Tibial nerve (tissue), 4 donors: ENCODE results near the gene GAGE12F. TPM values are rescaled to one million over a fixed set of nuclear protein-coding genes. Genes with fewer than 3 reads are reported as not detected.

Experiments used
- DNase-seq, 2 donors: peaks; one replicate each; pipeline ENCODE4 v3.0.0-alpha.2; 2019; ENCODE audit warnings: low spot score in 2 of 2
- H3K27ac ChIP-seq, 4 donors: fragments of 200-600 bp; sonication (generic) in 3 of 4; one replicate each; pipeline ENCODE4 v1.5.1; 2017 to 2019; ENCODE audit warnings: mild to moderate bottlenecking in 1 of 4
- H3K27me3 ChIP-seq, 2 donors: fragments of 200-600 bp; sonication (generic) in 1 of 2; one replicate each; pipeline versions ENCODE4 v1.5.1 to v1.6.0; 2017 to 2019
- H3K36me3 ChIP-seq, 3 donors: fragments of 200-600 bp; sonication (generic); one replicate each; pipeline ENCODE4 v1.5.1; 2018 to 2019
- H3K4me1 ChIP-seq, 4 donors: fragments of 200-600 bp; sonication (generic) in 3 of 4; one replicate each; pipeline ENCODE4 v1.5.1; 2017 to 2019
- H3K4me3 ChIP-seq, 4 donors: fragments of 200-600 bp; sonication (generic) in 3 of 4; one replicate each; pipeline ENCODE4 v1.5.1; 2017 to 2019; ENCODE audit warnings: mild to moderate bottlenecking in 1 of 4, moderate library complexity in 1 of 4
- H3K9me3 ChIP-seq, 4 donors: fragments of 200-600 bp; sonication (generic) in 3 of 4; one replicate each; pipeline ENCODE4 v1.5.1; 2017 to 2019
- CTCF ChIP-seq, 5 experiments: fragments of 200-600 bp in 3 of 5; fragments of 450-650 bp in 2 of 5; sonication (generic) in 3 of 5; IDR thresholded peaks; one replicate each; pipeline ENCODE4 v1.5.1; 2016 to 2019; ENCODE audit warnings: antibody characterized with exemption in 5 of 5, mild to moderate bottlenecking in 3 of 5, moderate library complexity in 2 of 5
- EP300 ChIP-seq, 2 donors: sonication (generic); formaldehyde crosslinking; IDR thresholded peaks; one replicate each; pipeline ENCODE4 v1.6.1; 2017; ENCODE audit warnings: antibody characterized with exemption in 2 of 2, mild to moderate bottlenecking in 1 of 2
- POLR2A ChIP-seq, 2 donors: fragments of 450-650 bp; IDR thresholded peaks; one replicate each; pipeline ENCODE4 v1.6.1; 2017; ENCODE audit warnings: antibody characterized with exemption in 2 of 2, mild to moderate bottlenecking in 2 of 2, moderate library complexity in 2 of 2
- WGBS, 2 donors: methylation state at CpG; one replicate each; pipeline ENCODE4 v1.1.5; 2018; 5-methylcytosine and 5-hydroxymethylcytosine counted together
- small RNA-seq: library from RNA; depleted of rRNA; stranded (forward); fragments of <200 nt; gene quantifications from one replicate; pipeline ENCODE3, GENCODE V24; 2016
- total RNA-seq, 4 donors: library from RNA; depleted of rRNA; stranded (reverse); fragments of >200 nt; gene quantifications; one replicate each; pipeline ENCODE4 v1.1.0, GENCODE V29; 2016

Gene GAGE12F
- total RNA-seq, 4 donors from 2014 or later, result not detected

GRCh38 chrX:49610718-49611310 lies 50.2 kb downstream of the GAGE12F start:
- no peak overlapping the region for H3K4me3 ChIP-seq
- 44 to 65% methylated on average over 7 of the region's 7 CpGs for WGBS, 2 donors
- peaks cover 0 to 10% of the 10 kb centered on the region in 2 donors for H3K27me3 ChIP-seq
- no peaks in the 10 kb centered on the region for H3K36me3 ChIP-seq
- H3K4me1 ChIP-seq, result no peaks in the 10 kb centered on the region
- no peak for DNase-seq
- no peaks in the 10 kb centered on the region for H3K9me3 ChIP-seq
- TF ChIP-seq EP300 (IDR thresholded peaks at IDR 0.05), result no peak
- TF ChIP-seq POLR2A (IDR thresholded peaks at IDR 0.05), result no peak
- TF ChIP-seq CTCF (IDR thresholded peaks at IDR 0.05), result no peak
- no peak overlapping the region for H3K27ac ChIP-seq

Small RNAs within 50 kb of the gene (small RNA-seq; reads per million reads assigned to genes)
- not detected for gene GAGE12B

Other genes starting within 250 kb of the GAGE12F start
- not detected for gene GAGE12J, start 238.8 kb upstream of the GAGE12F start, total RNA-seq
- gene GAGE13, start 229.3 kb upstream of the GAGE12F start, total RNA-seq, result not detected
- not detected for gene GAGE12C, start 28.7 kb upstream of the GAGE12F start, total RNA-seq
- gene GAGE12D, start 19.1 kb upstream of the GAGE12F start, total RNA-seq, result not detected
- not detected for gene GAGE12E, start 9.6 kb upstream of the GAGE12F start, total RNA-seq
- not detected for gene GAGE12G, start 9.6 kb downstream of the GAGE12F start, total RNA-seq
- gene GAGE12H, start 19.1 kb downstream of the GAGE12F start, total RNA-seq, result not detected
- gene GAGE2A, start 28.7 kb downstream of the GAGE12F start, total RNA-seq, result not detected
- not detected for gene GAGE1, start 38.2 kb downstream of the GAGE12F start, total RNA-seq
- gene PAGE1, start 135.1 kb downstream of the GAGE12F start, total RNA-seq, result not detected